ENCODE results near the gene GADD45GIP1.
"Not testable (repeated sequence)": the region's sequence is repeated elsewhere in the genome, so short reads cannot be mapped to it uniquely, and the experiment has no call there.

Gene GADD45GIP1

DNA sequence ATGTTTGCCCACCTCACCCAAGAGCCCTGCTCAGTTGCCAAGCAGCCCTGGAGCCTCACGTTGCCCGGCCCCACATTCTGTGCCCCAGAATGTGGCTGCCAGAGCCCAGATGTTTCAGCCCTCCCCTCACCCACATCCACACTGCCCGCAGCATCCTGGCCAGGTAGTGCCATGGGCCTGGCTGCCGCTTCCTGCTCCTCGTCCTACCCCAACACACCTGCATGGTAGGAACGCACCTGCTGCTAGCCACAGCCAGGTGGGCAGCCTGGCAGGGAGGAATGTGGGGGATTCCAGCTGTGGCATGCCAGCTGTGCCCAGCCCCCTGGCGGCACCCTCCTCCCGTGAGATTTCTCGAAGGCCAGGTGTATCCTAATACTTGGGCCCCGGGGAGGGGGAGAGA, 30.8 kb upstream of the GADD45GIP1 start:
- no peak for DNase-seq

DNA sequence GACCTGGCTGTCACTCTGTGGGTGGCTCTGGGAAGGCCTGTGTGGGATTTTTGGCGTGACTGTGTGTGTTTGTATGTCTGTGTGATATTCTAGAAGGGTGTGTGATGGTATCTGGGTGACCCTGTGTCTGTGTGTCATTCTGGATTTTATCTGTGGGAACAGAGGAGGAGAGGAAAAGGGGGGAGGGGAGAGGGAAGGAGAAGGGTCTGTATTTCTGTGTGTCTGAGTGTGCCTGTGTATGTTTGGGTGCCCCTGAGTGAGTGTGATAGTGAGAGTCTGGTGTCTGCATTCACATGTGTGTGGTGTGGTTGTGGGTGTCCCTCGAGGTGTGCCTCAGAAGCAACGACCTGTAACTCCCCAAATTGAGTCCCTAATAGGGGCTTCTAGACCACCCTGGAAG, 30.2 kb upstream of the GADD45GIP1 start:
- DNase-seq, result no peak

DNA sequence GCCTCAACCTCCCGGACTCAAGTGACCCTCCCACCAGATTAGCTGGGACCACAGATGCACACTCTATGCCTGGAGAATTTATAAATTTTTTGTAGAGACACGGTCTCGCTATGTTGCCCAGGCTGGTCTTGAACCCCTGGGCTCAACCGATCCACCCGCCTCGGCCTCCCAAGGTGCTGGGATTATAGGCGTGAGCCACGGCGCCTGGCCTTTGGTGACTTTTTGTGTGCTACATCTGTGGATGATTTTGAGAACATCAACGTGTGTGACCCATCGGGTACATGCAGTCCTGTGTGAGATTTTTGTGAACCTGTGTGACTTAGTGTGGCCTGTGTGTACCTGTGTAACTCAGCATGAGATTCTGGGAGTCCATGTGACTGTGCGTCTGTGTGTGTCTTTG, 29.7 kb upstream of the GADD45GIP1 start:
- no peak for DNase-seq

DNA sequence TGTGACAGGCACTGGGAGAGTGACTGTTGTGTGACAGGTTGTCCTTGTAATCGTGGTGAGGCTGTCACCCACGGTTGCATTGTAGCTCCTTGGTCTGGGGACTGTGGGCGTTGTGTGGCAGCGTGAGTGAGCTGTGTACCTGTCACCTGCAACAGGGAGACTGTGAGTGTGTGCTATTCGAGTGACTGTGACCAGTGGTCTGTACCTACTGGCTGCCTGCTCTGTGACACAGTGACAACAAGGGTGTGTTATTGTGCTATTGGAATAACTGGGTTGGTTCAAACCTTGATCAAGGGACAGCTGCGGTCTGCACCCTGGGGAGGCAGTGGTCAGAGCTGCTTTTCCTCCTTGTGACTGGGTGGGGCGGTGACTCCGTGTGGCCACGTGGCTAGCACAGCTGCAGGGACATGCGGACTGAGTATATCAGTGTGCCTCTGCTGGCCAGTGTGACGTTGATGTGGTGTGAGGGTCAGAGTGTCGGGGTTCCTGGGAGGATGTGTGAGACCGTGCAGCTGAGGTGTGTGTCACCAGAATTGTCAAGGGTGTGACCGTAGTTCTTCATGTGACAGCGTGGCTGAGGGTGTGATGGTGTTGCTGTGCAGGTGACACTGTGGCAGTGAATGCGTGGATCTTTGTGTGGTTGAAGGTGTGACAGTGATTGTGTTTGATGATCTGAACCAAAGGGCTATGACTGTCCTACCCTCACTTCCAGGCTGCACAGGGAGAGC, 28.2 kb upstream of the GADD45GIP1 start:
- no peak for DNase-seq

DNA sequence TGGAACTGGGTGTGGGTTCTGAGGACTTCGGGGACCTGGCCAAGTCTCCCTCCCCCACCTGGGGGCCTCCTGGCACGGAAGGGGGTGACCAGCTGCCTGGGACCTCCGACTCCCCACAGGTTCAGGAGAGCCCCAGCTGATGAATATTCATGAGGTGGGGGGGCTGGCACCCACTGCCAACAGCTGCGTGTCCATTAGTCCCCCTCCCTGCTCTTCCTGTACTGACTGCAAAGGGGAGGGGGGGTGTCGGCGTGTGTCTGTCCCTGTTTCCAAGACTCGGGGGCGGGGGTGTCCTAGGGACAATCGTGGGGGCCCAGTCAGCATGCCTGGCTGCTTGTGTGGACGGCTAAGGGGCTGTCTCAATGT, 27.6 kb upstream of the GADD45GIP1 start:
- DNase-seq, result no peak

DNA sequence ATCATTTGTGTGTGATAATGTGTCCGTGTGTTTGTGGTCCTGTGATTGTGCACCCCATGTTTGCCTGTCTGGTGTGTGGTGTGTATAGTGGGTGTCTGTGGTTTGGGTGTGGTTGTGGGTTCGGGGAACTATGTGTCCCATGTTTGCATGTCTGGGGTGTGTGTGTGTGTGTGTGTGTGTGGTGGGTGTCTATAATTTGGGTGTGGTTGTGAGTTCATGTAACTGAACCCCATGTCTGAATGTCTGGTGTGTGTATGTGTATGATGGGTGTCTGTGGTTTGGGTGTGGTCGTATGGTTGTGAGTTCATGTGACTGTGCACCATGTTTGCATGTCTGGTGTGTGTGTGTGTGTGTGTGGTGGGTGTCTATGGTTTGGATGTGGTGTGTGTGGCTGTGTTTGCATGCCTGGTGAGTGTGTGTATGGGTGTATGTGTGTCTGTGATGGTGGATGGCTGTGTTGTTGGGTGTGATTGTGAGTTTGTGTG, 27.2 kb upstream of the GADD45GIP1 start:
- no peak for DNase-seq

DNA sequence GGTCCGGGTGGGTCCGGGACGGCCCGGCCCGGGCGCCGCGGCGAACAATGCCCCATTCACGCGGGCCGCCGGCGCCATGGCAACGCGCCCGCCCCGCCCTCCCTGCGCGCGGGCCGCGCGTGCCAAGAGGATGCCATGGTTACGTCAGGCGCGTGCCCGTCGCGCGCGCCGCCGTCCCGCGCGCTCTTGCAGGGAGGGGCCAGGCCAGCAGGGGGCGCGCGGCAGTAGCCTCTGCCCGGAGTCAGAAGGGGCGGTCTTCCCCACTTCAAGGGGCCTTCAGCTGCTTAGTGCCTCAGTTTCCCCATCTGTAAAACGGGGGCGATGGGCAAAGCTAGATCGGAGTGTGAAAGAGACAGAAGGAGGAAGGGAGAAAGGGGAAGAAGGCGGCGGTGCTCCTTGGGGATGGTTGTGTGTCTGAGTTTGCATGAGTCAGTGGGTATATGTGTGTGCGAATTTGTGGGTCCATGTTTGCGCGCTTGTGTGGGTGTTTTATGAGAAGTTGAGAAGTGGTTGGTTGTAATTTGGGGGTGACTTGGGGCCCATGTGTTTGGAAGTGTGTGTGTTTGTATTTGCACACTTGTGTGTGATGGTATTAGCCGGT, 26.6 kb upstream of the GADD45GIP1 start:
- peak; percentile 78 for DNase-seq

DNA sequence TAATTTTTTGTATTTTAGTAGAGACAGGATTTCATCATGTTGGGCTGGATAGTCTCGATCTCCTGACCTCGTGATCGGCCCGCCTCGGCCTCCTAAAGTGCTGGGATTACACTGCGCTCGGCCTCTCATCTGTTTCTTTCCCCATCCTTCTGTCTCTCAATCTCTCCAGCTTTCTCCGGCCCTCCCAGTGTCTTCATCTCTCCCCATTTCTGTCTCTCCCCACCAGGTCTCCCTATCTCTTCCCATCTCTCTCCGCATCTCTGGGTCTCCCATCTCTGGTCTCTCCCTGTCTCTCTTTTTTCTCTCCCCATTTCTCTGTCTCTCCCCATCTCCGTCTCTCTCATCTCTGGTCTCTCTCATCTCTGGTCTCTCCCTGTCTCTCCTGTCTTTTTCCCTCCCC, 26.1 kb upstream of the GADD45GIP1 start:
- no peak for DNase-seq

DNA sequence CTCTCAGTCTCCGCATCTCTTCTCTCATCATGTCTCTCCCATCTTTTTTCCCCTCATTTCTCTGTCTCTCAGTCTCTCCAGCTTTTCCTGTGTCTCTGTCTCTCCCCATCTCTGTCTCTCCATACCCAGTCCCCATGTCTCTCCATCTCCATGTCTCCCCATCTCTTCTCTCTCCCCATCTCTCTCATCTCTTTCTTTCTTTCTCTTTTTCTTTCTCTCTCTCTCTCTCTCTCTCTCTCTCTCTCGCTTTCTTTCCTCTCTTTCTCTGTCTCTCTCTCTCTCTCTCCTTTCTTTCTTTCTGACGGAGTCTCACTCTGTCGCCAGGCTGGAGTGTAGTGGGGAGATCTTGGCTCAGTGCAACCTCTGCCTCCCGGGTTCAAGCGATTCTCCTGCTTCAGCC, 25.6 kb upstream of the GADD45GIP1 start:
- no peak for DNase-seq

DNA sequence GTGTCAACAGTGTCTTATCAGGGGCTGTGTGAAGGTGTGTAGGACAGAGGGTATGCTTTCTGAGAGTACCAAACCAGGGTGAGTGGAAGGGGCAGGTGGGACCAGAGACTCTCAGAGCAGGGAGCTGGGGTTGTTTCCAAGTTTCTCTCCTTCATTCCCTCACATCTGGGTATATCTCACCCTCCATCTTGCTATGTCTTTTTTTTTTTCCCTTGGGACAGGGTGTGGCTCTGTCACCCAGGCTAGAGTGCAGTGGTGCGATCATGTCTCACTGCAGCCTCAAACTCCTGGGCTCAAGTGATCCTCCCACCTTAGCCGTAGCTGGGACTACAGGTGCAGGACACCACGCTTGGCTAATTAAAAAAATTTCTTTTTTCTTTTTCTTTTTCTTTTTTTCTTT, 23.0 kb upstream of the GADD45GIP1 start:
- no peak for DNase-seq

DNA sequence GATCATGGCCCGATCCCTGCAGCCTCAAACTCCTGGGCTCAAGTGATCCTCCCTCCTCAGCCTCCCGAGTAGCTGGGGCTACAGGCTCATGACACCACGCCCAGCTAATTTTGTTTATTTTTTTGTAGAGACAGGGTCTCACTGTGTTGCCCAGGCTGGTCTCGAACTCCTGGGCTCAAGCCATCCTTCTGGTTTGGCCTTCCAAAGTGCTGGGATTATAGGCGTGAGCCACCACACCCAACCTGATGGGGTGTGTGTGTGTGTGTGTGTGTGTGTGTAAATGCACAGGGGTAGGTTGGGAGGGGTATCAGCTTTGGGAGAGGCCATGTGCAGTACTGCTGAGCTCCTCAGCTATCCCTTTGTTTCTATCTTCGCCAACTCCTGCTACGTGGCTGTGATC, 19.1 kb upstream of the GADD45GIP1 start:
- DNase-seq, result not testable (repeated sequence)

DNA sequence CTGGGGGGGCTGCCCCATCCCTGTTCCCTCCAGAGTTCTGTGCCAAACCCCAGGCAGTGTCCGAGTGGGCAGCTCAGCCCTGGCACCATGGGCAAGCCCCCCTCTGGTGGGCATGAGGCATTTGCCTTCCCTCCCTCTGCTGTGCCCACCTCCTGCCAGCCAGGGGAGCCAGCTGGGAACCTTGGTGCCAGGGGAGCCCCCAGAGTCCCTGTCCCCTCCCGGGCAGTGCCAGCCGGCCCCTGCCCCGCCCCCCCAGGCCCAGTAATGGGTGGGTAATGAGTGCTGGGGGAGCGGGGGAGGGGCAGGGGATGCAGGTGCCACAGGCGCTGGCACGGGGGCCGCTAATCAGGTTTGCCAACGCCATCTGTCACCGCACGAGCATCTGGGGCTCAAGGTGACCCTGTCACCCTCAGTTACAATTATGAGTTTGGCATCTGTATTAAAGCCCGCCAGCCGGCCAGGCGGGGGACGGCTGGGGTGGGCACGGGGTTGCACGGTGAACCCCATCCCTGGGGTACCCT, 18.3 kb upstream of the GADD45GIP1 start:
- no peak for DNase-seq

DNA sequence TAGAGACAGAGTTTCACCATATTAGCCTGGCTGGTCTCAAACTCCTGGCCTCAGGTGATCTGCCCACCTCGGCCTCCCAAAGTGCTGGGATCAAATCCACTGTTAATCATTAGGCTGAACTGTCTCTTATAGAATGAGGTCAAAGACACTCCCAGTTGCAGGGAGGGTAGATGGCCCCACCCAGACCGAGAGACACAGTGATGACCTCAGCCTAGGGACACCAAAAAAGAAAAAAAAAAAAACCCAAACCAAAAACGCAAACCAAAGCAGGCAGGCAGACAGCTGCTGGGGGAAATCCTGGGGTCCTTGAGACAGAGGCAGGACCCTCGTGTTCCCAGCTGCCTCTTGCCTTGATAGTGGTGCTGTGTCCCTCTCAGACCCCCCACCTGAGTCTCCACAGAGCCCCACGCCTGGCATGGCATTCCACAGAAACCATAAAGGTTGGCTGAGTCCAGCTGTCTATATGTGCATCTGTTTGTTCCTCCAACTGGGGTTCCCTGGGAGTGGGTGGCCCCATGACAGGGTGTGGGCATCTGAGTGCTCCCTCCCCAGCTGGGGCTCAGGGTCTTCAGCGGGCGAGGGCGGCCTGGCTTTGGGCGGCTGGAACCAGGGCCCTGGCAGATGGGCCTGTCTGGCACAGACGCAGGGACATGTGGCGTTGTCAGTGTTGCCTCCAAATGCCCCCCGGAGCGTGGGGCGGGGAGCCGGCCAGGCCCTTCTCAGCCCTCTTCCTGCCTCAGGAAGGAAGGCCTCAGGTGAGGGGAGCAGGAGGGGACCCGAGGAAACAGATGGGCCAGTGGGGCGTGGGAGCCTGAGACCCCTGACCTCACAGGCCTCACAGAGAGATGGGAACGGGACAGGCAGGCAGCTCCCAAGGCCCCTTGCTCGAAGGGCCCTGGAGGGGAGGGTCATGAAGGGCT, 17.5 kb upstream of the GADD45GIP1 start:
- DNase-seq, result no peak

DNA sequence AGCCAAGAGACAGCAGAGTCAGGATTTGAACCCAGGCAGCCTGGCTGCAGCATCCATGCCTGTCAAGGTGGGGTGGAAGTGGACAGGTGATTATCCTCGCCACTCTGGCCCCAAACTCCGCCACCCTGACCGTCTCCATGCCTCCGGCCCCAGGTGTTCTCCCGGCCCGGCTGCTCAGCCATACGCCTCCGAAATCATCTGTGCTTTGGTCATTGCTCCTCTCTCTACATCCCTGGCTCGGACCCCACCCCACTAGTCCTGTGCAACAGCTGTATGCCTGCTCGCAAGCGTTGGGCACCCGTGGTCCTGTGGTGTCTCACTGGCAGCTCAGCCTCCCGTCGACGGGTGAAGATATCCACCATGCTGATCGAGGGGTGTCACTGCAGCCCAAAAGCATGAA, 16.2 kb upstream of the GADD45GIP1 start:
- no peak for DNase-seq

DNA sequence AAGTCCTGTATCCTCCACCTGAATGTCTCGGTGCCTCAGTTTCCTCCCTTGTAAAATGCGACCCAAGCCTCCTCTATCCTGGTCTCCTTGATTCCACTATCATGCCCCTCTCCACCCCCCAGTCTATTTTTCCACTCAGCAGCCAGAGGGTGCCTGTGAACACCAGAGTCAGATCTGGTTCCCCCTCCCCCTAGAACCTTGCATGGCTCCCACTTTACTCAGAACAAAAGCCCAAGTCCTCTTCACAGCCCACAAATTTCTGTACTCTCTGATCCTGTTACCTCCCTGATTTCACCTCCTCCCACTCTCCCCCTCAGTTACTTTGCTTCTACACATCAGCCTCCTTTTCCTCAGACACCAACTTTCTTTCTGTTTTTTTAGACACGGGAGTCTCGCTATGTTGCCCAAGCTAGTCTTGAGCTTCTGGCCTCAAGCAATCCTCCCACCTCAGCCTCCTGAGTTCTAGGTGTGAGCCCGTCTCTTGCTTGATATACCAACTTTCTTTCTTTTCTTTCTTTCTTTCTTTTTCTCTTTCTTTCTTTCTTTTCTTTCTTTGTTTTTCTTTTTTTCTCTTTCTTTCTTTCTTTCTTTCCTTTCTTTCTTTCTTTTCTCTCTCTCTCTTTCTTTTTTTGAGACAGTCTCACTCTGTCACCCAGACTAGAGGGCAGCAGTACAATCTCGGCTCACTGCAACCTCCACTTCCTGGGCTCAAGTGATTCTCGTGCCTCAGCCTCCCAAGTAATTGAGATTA, 13.2 kb upstream of the GADD45GIP1 start:
- no peak for DNase-seq

DNA sequence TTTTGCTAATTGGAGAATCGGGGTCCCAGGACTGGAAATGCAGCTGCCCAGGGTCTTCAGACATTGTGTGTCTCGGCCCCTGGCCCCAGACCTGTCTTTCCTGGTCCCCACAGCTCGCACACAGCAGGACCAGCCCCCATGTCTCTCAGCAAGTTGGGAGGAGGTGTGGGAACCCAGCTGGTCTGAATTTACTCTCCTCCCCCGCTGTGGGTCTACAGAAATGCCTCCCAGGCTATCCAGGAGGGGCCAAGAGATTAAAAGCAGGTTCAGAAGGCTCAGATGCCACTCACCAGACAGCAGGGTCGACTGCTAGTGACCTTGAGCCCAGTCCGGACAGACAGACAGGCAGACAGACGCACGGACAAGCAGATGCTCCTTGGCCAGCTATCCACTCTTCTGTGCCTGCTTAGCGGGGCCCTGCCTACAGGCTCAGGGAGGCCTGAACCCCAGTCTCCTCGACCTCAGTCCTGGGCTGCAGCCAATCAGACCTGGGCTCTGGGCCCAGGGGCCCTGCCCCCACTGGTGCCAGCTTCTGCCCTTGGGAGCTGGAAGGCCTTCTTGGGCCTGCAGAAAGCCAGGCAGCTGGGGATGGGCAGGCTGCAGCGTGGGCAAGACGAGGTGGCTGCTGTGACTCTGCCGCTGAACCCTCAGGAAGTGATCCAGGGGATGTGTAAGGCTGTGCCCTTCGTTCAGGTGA, 12.4 kb upstream of the GADD45GIP1 start, which contains the start of gene DAND5:
Gene DAND5 (plus strand): TSS at position 285 of the 697 bp plus-strand sequence. CDS start 85 bp downstream, at position 370.
- no peak for DNase-seq

DNA sequence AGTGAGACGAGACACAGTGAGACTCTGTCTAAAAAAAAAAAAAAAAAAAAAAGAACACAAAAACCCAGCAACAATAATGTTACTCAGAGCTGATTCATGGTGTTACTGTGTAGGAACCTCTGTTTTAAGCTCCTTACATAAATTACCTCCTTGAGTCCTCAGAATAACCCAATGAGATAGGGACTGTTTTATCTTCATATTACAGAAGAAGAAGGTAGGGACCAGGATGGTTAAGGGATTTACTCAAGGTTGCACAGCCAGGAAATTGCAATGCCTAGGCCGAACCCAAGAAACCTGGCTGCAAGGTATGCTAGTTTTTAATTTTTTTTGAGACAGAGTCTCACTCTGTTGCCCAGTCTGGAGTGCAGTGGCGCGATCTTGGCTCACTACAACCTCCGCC, 10.9 kb upstream of the GADD45GIP1 start:
- DNase-seq, result no peak

DNA sequence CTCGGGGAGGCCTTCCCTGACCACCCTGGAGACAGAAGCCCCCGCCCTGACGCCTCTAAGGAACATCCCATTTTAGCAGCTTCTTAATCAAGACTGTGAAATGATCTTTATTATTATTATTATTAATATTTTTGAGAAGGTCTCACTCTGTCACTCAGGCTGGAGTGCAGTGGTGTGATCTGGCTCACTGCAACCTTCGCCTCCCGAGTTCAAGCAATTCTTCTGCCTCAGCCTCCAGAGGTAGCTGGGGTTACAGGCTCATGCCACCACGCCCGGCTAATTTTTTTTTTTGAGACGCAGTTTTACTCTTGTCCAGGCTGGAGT, 8.8 kb upstream of the GADD45GIP1 start:
- no peak for DNase-seq

DNA sequence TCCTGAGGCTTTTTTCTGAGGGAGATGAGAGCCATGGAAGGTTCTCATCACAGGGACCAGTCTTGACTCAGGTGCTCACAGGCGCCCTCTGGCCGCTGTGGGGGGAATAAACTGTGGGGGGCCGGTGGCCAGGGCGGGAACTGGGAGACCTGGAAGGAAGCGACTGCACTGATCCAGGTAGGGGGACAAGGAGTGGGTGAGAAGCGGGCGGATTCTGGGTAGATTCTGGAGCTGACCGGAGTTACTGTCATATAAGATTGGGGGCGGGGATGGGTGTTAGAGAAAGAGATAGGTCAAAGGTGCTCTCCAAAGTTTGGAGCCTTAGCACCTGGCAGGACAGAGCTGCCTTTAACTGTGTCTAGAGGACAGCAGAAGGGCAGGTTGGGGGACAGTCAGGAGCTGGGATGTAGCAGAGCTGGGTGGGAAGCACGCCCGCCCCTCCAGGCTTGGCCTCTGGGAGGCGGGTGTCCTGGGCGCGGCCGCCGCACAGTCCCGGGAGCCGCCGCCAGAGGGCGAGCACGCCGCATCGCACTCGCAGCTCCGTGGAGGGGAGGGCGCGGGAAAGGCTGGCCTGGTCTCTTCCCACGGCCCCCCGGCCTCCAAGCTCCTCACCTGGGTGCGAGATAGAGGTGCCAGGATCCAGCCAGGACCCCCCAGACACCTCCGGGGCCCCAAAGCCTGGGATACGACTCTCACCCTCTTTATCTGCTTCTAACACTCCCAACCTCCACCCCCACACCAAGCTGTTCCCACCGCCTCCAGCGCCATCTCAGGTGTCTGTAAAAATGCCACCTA, 8.2 kb upstream of the GADD45GIP1 start:
- DNase-seq, result peak; percentile 79

DNA sequence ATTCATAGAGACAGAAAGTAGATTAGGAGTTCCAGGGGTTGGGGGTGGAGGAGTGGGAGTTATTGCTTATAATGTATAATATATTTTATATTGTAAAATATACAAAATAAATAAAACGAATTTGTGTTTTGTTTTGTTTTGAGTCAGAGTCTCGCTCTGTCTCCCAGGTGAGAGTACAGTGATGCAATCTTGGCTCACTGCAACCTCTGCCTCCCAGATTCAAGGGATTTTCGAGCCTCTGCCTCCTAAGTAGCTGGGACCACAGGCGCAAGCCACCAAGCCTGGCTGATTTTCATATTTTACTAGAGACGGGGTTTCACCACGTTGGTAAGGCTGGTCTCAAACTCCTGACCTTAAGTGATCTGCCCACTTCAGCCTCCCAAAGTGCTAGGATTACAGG, 2.5 kb upstream of the GADD45GIP1 start:
- DNase-seq, result no peak

DNA sequence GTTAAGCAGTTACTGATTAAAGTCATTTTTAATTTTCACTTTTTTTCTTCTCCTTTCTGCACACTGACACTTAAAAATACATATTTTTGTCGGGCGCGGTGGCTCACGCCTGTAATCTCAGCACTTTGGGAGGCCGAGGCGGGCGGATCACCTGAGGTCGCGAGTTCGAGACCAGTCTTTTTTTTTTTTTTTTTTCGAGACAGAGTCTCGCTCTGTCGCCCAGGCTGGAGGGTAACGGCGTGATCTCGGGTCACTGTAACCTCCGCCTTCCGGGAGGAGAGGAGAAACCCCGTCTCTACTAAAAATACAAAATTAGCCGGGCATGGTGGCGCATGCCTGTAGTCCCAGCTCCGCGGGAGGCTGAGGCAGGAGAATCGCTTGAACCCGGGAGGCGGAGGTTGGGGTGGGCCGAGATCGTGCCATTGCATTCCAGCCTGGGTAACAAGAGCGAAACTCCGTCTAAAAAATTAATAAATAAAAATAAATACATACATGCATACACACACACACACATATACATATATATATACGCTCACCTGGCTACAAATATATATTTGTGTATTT, 448 bp upstream of the GADD45GIP1 start:
- DNase-seq, result not testable (repeated sequence)
